ENCODE data around the gene PDIA6. TPM values are rescaled to one million over a fixed set of nuclear protein-coding genes. Genes with fewer than 3 reads are reported as not detected.

Gene PDIA6
- total and polyA plus RNA-seq, 2 donors (not counting 3 experiments of a cell fraction or from before 2014, with no cell fraction given), result 335 to 424 TPM

- no peak overlapping the region for H2AFZ ChIP-seq (ENCODE audit: low read depth, low read length)
- intact Hi-C loops (cut with micrococcal nuclease), result no loop called here
- no peak overlapping the region for H3K4me3 ChIP-seq (replicated peaks in 1 of 3; ENCODE audit: insufficient read depth in 1 of 3, low read depth in 1 of 3, low read length in 3 of 3)
- dilution Hi-C loops (cut with MboI; ENCODE audit: extremely low pct_ligation_motif_present, low sequenced_read_pairs), result no loop called here
- ChIA-PET POLR2A (no interaction called here), CTCF (no interaction called here)
- H4K20me1 ChIP-seq (replicated peaks; ENCODE audit: control insufficient read depth, extremely low read depth, insufficient read depth, low read length), result no peaks in the 10 kb centered on the region
- H3K9me1 ChIP-seq (replicated peaks; ENCODE audit: control insufficient read depth, extremely low read depth, insufficient read depth, low read length), result no peaks in the 10 kb centered on the region
- FAIRE-seq (no peak), DNase-seq (ENCODE audit: low read depth, low spot score) (no peak)
- no peak overlapping the region for H3K27ac ChIP-seq (ENCODE audit: insufficient read depth, low read depth, low read length)
- no peaks in the 10 kb centered on the region for H3K4me1 ChIP-seq (ENCODE audit: control insufficient read depth, extremely low read depth, insufficient read depth, low read length)
- peaks cover 0 to 12% of the 10 kb centered on the region in 2 experiments for H3K36me3 ChIP-seq (ENCODE audit: control insufficient read depth in 2 of 2, extremely low read depth in 1 of 2, insufficient read depth in 2 of 2, low read length in 2 of 2)
- no peaks in the 10 kb centered on the region for H3K9me3 ChIP-seq (replicated peaks; ENCODE audit: control insufficient read depth, insufficient read depth, low read length)
- no TSS peak for BruUV-seq (replicated peaks)
- H3K27me3 ChIP-seq (ENCODE audit: control insufficient read depth in 2 of 2, insufficient read depth in 2 of 2, low read length in 2 of 2), result no peaks in the 10 kb centered on the region
- H3K79me2 ChIP-seq (ENCODE audit: control insufficient read depth, insufficient read depth, low read length), result no peaks in the 10 kb centered on the region
- H3K9ac ChIP-seq (replicated peaks; ENCODE audit: extremely low read depth, insufficient read depth, low read length), result no peak overlapping the region
- H3K4me2 ChIP-seq (ENCODE audit: insufficient read depth, low read length), result no peak overlapping the region
- TF ChIP-seq GATA2 (IDR thresholded peaks at IDR 0.05; ENCODE audit: insufficient read depth, insufficient read length, low read depth, low read length) (peak; percentile 27), MAX (IDR thresholded peaks at IDR 0.05; ENCODE audit: insufficient read depth, insufficient read length) (no peak)
Measured at GRCh38 chr2:10775021-10775780, 37.4 kb downstream of the PDIA6 start.

DNA sequence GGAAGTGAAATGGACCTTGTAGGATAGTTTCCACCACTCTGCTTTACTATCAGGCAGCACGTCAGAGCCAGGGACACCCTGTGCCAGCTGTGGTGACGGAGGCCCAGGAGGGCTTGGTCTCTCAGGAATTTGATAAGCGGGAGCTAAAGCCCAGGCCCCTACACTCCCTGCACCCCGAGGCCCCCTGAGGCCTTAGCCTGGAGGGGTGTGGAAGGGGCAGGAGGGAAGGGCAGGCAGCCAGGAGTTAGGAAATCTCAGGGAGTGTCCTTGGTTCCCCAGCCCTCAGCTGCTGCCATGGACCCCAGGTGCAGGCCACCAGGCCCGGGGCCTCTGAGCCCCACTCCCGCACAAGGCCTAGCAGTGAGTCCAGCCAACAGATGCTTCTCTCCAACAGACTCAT is 38.2 kb downstream of the PDIA6 start:
- Histone ChIP-seq H3K4me1 (ENCODE audit: control insufficient read depth, extremely low read depth, insufficient read depth, low read length) (no peaks in the 10 kb centered on the region), H3K27ac (ENCODE audit: insufficient read depth, low read depth, low read length) (no peak overlapping the region), H3K4me2 (ENCODE audit: insufficient read depth, low read length) (no peak overlapping the region), H3K9me1 (replicated peaks; ENCODE audit: control insufficient read depth, extremely low read depth, insufficient read depth, low read length) (no peaks in the 10 kb centered on the region), H3K79me2 (ENCODE audit: control insufficient read depth, insufficient read depth, low read length) (no peaks in the 10 kb centered on the region), H3K9me3 (replicated peaks; ENCODE audit: control insufficient read depth, insufficient read depth, low read length) (no peaks in the 10 kb centered on the region), H3K9ac (replicated peaks; ENCODE audit: extremely low read depth, insufficient read depth, low read length) (no peak overlapping the region), H3K27me3 (ENCODE audit: control insufficient read depth in 2 of 2, insufficient read depth in 2 of 2, low read length in 2 of 2) (no peaks in the 10 kb centered on the region), H2AFZ (ENCODE audit: low read depth, low read length) (no peak overlapping the region), H4K20me1 (replicated peaks; ENCODE audit: control insufficient read depth, extremely low read depth, insufficient read depth, low read length) (no peaks in the 10 kb centered on the region), H3K4me3 (replicated peaks in 1 of 3; ENCODE audit: insufficient read depth in 1 of 3, low read depth in 1 of 3, low read length in 3 of 3) (no peak overlapping the region), H3K36me3 (ENCODE audit: control insufficient read depth in 2 of 2, extremely low read depth in 1 of 2, insufficient read depth in 2 of 2, low read length in 2 of 2) (peaks cover 0 to 7% of the 10 kb centered on the region in 2 experiments)
- dilution Hi-C loops (cut with MboI; ENCODE audit: extremely low pct_ligation_motif_present, low sequenced_read_pairs), result no loop called here
- intact Hi-C loops (cut with micrococcal nuclease), result no loop called here
- FAIRE-seq (no peak), DNase-seq (ENCODE audit: low read depth, low spot score) (no peak)
- CTCF ChIA-PET, result no interaction called here
- BruUV-seq (replicated peaks), result no TSS peak
- TF ChIP-seq GATA2 (IDR thresholded peaks at IDR 0.05; ENCODE audit: insufficient read depth, insufficient read length, low read depth, low read length) (no peak), POLR2A (IDR thresholded peaks at IDR 0.05; ENCODE audit: low read depth, low read length) (no peak), MYC (IDR thresholded peaks at IDR 0.05; ENCODE audit: low read depth, low read length) (no peak), POLR2AphosphoS5 (IDR thresholded peaks at IDR 0.05; ENCODE audit: insufficient read depth, low read depth, low read length) (no peak), JUN (IDR thresholded peaks at IDR 0.05; ENCODE audit: borderline replicate concordance, insufficient read depth, insufficient read length, low read depth) (no peak), MAX (IDR thresholded peaks at IDR 0.05; ENCODE audit: insufficient read depth, insufficient read length) (no peak), FOS (IDR thresholded peaks at IDR 0.05; ENCODE audit: borderline replicate concordance, insufficient read depth, low read length) (no peak), EZH2 (IDR thresholded peaks at IDR 0.05; ENCODE audit: borderline replicate concordance, low read depth, low read length, severe bottlenecking) (no peak)
- TF ChIP-seq, protein P1, sequence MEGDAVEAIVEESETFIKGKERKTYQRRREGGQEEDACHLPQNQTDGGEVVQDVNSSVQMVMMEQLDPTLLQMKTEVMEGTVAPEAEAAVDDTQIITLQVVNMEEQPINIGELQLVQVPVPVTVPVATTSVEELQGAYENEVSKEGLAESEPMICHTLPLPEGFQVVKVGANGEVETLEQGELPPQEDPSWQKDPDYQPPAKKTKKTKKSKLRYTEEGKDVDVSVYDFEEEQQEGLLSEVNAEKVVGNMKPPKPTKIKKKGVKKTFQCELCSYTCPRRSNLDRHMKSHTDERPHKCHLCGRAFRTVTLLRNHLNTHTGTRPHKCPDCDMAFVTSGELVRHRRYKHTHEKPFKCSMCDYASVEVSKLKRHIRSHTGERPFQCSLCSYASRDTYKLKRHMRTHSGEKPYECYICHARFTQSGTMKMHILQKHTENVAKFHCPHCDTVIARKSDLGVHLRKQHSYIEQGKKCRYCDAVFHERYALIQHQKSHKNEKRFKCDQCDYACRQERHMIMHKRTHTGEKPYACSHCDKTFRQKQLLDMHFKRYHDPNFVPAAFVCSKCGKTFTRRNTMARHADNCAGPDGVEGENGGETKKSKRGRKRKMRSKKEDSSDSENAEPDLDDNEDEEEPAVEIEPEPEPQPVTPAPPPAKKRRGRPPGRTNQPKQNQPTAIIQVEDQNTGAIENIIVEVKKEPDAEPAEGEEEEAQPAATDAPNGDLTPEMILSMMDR (IDR thresholded peaks at IDR 0.05; ENCODE audit: extremely low read depth in 1 of 2, insufficient read depth in 1 of 2, low read depth in 1 of 2, low read length in 2 of 2), result no peak
- POLR2A ChIA-PET, result no interaction called here

Measured in endothelial cell of umbilical vein (primary cell).